DND-41 (cell line): ENCODE results near the gene HOXB4.

Source experiments
- EZH2 ChIP-seq: IDR thresholded peaks from 3 replicates; pipeline ENCODE4 v1.6.1; 2012; ENCODE audit warnings: borderline replicate concordance, low read depth, mild to moderate bottlenecking, moderate library complexity, low read length, inconsistent platforms; ENCODE audit not compliant: severe bottlenecking
- TF ChIP-seq, protein P1 (sequence below): IDR thresholded peaks from 2 replicates; pipeline ENCODE4 v1.5.1; 2012; ENCODE audit warnings: borderline replicate concordance, low read length, moderate library complexity, mild to moderate bottlenecking; ENCODE audit not compliant: poor library complexity, severe bottlenecking; ENCODE audit errors: extremely low read depth

GRCh38 chr17:48596735-48597527, 18.8 kb upstream of the HOXB4 start:
- TF ChIP-seq, protein P1, sequence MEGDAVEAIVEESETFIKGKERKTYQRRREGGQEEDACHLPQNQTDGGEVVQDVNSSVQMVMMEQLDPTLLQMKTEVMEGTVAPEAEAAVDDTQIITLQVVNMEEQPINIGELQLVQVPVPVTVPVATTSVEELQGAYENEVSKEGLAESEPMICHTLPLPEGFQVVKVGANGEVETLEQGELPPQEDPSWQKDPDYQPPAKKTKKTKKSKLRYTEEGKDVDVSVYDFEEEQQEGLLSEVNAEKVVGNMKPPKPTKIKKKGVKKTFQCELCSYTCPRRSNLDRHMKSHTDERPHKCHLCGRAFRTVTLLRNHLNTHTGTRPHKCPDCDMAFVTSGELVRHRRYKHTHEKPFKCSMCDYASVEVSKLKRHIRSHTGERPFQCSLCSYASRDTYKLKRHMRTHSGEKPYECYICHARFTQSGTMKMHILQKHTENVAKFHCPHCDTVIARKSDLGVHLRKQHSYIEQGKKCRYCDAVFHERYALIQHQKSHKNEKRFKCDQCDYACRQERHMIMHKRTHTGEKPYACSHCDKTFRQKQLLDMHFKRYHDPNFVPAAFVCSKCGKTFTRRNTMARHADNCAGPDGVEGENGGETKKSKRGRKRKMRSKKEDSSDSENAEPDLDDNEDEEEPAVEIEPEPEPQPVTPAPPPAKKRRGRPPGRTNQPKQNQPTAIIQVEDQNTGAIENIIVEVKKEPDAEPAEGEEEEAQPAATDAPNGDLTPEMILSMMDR = no peak
- TF ChIP-seq EZH2 = no peak
